ENCODE data around the gene EHD4. TPM values are rescaled to one million over a fixed set of nuclear protein-coding genes. Genes with fewer than 3 reads are reported as not detected.
A peak's percentile ranks its signal among the peaks of the same experiment; 100 is the strongest.

Gene EHD4
- total RNA-seq, 1 donor from 2014 or later, result 17.2 TPM

DNA sequence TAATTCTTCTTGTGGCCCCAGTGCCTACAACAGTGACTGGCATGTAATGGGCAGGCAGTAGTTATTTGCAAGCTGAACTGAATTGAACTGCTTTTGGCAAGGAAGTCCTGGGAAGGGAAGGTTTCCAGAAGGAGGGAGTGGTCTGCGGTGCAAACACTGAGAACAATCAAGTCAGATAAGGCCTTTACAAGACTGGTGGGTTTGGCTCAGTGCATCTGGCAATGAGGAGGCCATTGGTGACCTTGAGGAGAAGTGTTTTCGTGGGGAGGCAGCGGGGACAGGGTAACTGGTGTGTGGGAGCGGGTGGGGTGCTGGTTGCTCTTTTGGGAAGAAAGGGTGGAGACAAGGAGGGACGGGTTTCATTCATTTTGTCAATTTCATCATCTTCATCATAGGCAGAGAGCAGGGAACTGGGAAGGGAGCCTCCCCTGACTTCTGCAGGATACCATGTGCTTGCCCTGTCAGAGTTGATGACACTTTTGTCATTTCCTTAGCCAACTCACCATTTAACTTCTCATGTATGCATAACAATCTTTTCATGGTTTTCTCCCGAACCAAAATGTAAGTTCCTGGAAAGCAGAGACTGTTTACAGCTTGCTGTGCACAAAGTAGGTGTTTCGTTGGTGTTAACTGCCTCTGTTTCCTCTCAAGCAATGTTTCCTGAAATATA lies 8.4 kb upstream of the EHD4 start:
- Mint-ChIP-seq H3K27ac (peak overlapping the region; percentile 39), H3K4me1 (ENCODE audit: low read depth) (peaks cover 14% of the 10 kb centered on the region), H3K9me3 (ENCODE audit: low read depth) (no peaks in the 10 kb centered on the region), H3K27me3 (peaks cover 9% of the 10 kb centered on the region), H3K36me3 (ENCODE audit: insufficient read depth) (no peaks in the 10 kb centered on the region), H3K4me3 (ENCODE audit: low read depth) (no peak overlapping the region)
- DNase-seq (ENCODE audit: low spot score, unreplicated experiment), result no peak
- TF ChIP-seq, protein P1, sequence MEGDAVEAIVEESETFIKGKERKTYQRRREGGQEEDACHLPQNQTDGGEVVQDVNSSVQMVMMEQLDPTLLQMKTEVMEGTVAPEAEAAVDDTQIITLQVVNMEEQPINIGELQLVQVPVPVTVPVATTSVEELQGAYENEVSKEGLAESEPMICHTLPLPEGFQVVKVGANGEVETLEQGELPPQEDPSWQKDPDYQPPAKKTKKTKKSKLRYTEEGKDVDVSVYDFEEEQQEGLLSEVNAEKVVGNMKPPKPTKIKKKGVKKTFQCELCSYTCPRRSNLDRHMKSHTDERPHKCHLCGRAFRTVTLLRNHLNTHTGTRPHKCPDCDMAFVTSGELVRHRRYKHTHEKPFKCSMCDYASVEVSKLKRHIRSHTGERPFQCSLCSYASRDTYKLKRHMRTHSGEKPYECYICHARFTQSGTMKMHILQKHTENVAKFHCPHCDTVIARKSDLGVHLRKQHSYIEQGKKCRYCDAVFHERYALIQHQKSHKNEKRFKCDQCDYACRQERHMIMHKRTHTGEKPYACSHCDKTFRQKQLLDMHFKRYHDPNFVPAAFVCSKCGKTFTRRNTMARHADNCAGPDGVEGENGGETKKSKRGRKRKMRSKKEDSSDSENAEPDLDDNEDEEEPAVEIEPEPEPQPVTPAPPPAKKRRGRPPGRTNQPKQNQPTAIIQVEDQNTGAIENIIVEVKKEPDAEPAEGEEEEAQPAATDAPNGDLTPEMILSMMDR (IDR thresholded peaks at IDR 0.05; ENCODE audit: unreplicated experiment), result no peak

DNA sequence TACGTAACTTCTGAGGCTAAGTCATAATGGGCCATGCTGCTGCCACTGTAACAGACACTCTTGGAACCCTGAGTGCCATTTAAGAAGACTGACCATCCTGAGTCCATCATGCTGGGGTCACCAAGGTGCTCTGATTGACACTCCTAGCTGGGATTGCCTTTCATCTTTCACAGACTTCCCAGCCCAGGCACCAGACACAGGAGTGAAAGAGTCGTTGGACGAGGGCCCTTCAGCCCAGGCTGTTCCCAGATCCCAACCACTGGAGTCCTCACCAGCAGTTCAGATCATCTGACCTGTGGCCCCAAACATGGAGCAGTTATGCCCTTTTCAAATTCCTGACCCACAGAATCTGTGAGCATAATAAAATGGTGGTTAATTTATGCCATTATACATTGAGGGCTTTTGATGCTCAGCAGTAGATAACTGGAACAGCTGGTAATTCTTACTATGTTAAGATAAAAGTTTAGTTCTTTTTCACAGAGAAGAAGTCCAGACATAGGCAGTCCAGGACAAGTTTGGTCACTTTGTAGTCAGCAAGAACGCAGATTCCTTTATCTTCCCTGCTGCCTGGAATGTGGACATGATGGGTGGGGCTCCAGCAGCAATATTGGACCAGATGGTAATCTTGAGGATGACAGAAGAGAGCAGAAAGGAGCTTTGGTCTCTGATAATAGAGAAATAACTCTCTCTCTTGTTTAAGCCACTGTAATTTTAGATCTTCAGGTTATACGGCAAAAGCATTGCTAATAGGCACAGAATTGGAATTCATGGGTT lies 7.3 kb upstream of the EHD4 start:
- Mint-ChIP-seq H3K36me3 (ENCODE audit: insufficient read depth) (no peaks in the 10 kb centered on the region), H3K4me3 (ENCODE audit: low read depth) (no peak overlapping the region), H3K9me3 (ENCODE audit: low read depth) (no peaks in the 10 kb centered on the region), H3K27ac (no peak overlapping the region), H3K27me3 (peaks cover 9% of the 10 kb centered on the region), H3K4me1 (ENCODE audit: low read depth) (peaks cover 14% of the 10 kb centered on the region)
- TF ChIP-seq, protein P1 (IDR thresholded peaks at IDR 0.05; ENCODE audit: unreplicated experiment), result no peak
- DNase-seq (ENCODE audit: low spot score, unreplicated experiment), result no peak

DNA sequence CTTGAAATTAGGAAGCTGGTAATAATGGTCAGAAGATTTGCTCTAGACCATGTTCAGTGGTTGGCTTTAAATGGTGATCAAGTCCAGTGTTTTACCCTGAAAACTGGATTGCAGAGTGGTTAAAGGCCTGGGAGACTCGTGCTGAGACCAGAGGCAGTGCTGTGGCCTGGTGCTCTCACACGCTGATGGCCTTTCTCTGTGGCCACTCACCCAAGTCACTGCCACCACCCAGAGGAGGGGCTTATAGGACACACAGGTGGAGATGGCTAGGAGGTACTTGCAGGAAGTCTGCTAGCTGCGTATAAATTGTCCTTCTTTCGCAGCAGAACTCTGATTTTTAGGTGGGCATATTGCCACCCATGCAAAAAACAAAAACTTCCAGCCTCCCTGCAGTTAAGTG lies 6.2 kb upstream of the EHD4 start:
- H3K27ac Mint-ChIP-seq, result no peak overlapping the region
- no peak for DNase-seq (ENCODE audit: low spot score, unreplicated experiment)

DNA sequence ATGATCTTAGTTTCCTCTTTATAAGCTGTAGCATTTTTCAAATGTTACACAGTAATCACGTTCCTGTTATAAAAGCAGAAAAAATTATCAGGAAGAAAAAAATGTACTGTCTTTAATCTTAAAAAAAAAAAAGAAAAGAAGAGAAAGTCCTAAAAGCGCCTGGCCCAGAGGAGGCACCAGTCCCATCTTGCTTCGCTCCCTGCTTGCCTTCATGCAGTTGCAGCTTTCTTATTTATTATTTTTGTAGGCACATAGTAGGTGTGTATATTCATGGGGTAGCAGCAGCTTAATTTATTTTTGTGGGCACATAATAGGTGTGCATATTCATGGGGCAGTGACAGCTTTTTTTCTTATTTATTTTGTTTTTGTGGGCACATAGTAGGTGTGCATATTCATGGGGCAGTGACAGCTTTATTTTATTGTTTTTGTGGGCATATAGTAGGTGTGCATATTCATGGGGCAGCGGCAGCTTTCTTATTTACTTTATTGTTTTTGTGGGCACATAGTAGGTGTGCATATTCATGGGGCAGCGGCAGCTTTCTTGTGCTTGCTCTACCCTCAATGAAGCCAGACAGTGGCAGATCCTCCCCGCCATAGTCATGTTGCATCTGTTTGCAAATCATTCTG lies 5.5 kb upstream of the EHD4 start:
- Mint-ChIP-seq H3K27ac (no peak overlapping the region), H3K4me3 (ENCODE audit: low read depth) (no peak overlapping the region), H3K4me1 (ENCODE audit: low read depth) (peaks cover 14% of the 10 kb centered on the region), H3K36me3 (ENCODE audit: insufficient read depth) (no peaks in the 10 kb centered on the region), H3K27me3 (peaks cover 7% of the 10 kb centered on the region), H3K9me3 (ENCODE audit: low read depth) (no peaks in the 10 kb centered on the region)
- DNase-seq (ENCODE audit: low spot score, unreplicated experiment), result no peak
- TF ChIP-seq, protein P1 (IDR thresholded peaks at IDR 0.05; ENCODE audit: unreplicated experiment), result no peak

More for the DNA sequence above, 6.2 kb upstream of the EHD4 start:
- no peaks in the 10 kb centered on the region for H3K9me3 Mint-ChIP-seq (ENCODE audit: low read depth)
- H3K4me3 Mint-ChIP-seq (ENCODE audit: low read depth), result no peak overlapping the region
- TF ChIP-seq, protein P1 (IDR thresholded peaks at IDR 0.05; ENCODE audit: unreplicated experiment), result no peak
- no peaks in the 10 kb centered on the region for H3K36me3 Mint-ChIP-seq (ENCODE audit: insufficient read depth)
- peaks cover 7% of the 10 kb centered on the region for H3K27me3 Mint-ChIP-seq
- peaks cover 14% of the 10 kb centered on the region for H3K4me1 Mint-ChIP-seq (ENCODE audit: low read depth)

DNA sequence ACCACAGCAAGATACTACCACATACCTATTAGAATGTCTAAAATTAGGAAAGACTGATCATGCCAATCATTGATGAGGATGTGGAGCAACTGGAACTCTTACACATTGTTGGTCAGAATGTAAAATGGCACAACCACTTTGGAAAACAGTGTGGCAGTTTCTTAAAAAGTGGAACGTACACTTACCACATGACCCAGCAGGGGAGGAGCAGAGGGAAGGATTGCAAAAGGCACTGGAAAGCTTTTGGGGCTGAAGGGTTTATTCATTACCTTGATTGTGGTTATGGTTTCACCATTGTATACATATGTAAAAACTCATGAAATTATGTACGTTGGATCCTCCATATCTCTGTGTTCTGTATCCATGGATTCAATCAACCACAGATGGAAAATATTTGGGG lies 3.3 kb upstream of the EHD4 start:
- H3K27me3 Mint-ChIP-seq, result peaks cover 5% of the 10 kb centered on the region
- no peaks in the 10 kb centered on the region for H3K36me3 Mint-ChIP-seq (ENCODE audit: insufficient read depth)
- H3K9me3 Mint-ChIP-seq (ENCODE audit: low read depth), result no peaks in the 10 kb centered on the region
- TF ChIP-seq, protein P1 (IDR thresholded peaks at IDR 0.05; ENCODE audit: unreplicated experiment), result no peak
- no peak for DNase-seq (ENCODE audit: low spot score, unreplicated experiment)
- no peak overlapping the region for H3K27ac Mint-ChIP-seq
- H3K4me1 Mint-ChIP-seq (ENCODE audit: low read depth), result peaks cover 23% of the 10 kb centered on the region
- H3K4me3 Mint-ChIP-seq (ENCODE audit: low read depth), result no peak overlapping the region

Measured in progenitor cell of endocrine pancreas (in vitro differentiated cells).